ENCODE results near the gene ZNF737.
"Not testable (repeated sequence)": the region's sequence is repeated elsewhere in the genome, so short reads cannot be mapped to it uniquely, and the experiment has no call there.

Gene ZNF737

DNA sequence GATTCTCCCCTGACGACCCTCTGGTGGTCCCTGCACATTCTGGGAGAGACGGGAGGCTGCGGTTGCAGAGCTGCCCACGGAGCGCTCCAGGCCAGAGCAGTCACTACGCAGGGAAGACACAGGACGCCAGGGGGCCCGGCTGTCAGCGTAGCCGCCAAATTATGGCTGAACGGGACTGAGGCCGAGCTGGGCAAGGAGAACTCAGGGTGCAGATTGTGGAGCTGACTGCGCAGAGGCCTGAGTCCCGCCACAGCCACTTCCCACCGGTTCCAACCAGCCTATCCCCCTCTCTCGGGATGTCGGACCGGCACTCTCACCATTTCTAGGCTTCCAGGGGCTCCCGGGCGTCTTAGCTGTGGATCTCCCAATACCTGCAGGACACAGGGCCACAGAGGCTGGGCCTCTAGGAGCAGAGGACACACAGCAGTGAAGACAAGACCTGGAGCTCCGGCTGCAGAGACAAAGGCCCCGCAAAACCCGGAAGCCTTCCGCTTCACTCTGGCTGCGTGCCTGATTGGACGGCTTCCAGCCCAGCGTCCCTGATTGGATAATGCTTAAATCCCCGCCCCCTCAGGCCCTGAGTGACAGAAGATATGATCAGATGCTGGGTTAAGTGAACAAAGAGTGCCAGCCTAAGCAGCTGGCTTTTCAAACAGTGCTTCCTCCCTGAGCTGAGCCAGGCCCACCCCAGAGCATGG, at the start of gene ZNF737:
Gene ZNF737, minus strand, starts transcription at position 461 of the 698 bp plus-strand sequence. Its CDS starts 141 bp downstream, at position 320.
- FAIRE-seq (peak; percentile 44), DNase-seq (ENCODE audit: insufficient read length, low spot score) (peak; percentile 74)

- FAIRE-seq = peak; percentile 68
- not testable (repeated sequence) for DNase-seq (ENCODE audit: insufficient read length, low spot score)
Observed at GRCh38 chr19:20614971-20615370, 49.4 kb upstream of the ZNF737 start.

DNA sequence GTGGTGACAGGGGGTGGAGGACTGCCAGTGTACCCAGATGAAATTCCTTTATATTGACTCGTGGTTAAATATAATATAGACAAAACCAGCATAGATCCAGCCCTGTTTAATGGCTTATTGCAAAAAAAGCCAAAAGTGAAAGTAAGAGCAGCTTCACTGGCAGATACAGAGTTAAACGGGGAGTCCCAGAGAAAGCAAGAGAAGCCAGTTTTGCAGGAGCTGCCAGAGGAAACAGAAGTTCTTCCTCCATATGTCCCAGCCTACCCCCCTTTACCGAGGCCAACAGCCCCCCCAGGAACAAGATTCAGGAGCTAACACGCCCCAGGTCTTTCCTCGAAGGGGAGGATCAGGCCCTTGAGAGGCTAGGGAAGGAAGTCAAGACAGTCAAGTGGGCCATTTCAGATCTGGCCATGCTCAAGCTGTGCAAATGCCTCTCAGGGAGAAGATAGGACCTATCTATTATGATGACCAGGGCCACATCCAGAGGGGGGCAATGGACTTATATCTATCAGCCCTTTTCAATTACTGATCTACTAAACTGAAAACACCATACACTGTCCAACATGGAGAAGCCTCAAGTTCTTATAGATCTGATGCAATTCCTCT, 47.2 kb upstream of the ZNF737 start:
- DNase-seq (ENCODE audit: insufficient read length, low spot score) = no peak
- no peak for FAIRE-seq

- DNase-seq (ENCODE audit: insufficient read length, low spot score) (no peak), FAIRE-seq (no peak)
Observed at GRCh38 chr19:20611866-20612265, 46.3 kb upstream of the ZNF737 start.

- FAIRE-seq (no peak), DNase-seq (ENCODE audit: insufficient read length, low spot score) (no peak)
Observed at GRCh38 chr19:20607943-20608342, 42.4 kb upstream of the ZNF737 start.

GRCh38 chr19:20558571-20558970, 7.0 kb downstream of the ZNF737 start:
- no peak for DNase-seq (ENCODE audit: insufficient read length, low spot score)
- no peak for FAIRE-seq

DNA sequence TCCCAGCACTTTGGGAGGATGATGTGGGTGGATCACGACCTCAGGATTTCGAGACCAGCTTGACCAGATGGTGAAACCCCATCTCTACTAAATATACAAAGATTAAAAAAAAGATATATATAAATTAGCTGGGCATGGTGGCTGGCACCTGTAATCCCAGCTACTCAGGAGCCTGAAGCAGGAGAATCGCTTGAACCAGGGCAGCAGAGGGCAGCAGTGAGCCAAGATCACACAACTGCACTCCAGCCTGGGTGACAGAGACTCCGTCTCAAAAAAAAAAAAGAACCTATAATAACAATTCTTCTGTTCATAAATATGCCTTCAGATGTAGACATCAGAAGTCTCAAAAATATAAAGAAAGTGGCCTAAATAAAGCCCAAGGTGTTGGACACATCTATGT, 7.6 kb downstream of the ZNF737 start:
- DNase-seq (ENCODE audit: insufficient read length, low spot score) (no peak), FAIRE-seq (no peak)

DNA sequence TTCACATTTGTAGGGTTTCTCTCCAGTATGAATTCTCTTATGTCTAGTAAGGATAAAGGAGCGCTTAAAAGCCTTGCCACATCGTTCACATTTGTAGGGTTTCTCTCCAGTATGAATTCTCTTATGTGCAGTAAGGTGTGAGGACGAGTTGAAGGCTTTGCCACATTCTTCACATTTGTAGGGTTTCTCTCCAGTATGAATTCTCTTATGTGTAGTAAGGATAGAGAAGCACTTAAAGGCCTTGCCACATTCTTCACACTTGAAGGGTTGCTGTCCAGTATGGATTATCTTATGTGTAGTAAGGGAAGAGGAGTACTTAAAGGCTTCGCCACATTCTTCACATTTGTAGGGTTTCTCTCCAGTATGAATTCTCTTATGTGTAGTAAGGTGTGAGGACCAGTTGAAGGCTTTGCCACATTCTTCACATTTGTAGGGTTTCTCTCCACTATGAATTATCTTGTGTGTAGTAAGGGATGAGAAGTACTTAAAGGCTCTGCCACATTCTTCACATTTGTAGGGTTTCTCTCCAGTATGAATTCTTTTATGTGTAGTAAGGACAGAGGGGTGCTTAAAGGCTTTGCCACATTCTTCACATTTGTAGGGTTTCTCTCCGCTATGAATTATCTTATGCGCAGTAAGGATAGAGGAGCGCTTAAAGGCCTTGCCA, 20.8 kb downstream of the ZNF737 start:
- DNase-seq (ENCODE audit: insufficient read length, low spot score); FAIRE-seq: not testable (repeated sequence)

DNA sequence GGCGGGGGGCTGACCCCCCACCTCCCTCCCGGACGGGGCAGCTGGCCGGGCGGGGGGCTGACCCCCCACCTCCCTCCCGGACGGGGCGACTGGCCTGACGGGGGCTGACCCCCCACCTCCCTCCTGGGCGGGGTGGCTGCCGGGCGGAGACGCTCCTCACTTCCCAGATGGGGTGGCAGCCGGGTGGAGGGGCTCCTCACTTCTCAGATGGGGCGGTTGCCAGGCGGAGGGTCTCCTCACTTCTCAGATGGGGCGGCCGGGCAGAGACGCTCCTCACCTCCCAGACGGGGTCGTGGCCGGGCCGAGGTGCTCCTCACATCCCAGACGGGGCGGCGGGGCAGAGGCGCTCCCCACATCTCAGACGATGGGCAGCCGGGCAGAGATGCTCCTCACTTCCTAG, 35.3 kb downstream of the ZNF737 start:
- DNase-seq (ENCODE audit: insufficient read length, low spot score); FAIRE-seq: not testable (repeated sequence)

DNA sequence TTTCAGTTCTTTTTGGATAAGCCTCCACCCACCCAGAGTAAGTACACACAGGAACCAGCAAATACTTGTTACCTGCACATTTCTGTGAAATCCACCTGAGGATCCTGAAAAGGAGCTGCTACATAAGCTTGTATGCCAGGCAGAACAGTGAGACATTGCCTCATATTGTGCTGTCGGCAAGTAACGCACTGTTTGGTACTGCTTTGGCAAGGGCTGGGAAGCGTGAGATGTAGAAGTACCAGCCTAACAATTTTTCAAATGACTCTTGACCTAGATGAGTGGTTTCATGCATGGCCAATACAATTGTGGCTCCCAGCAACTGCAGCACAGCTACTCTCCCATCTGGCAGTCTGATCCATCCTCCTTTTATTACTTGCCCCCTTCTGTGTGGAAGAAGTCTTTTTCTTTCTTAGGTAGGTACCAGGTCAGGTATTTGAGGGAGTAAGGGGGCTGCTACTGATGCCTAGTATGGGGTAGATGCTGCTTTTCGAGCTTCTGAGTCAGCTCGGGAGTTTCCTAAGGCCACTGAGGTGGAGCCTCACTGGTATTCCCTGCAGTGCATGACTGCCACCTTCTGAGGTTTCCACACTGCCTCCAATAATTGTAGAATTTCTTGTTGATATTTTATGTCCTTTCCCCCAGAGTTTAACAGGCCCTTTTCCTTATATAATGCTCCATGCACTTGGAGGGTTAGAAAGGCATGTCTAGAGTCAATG, 52.2 kb downstream of the ZNF737 start:
- DNase-seq (ENCODE audit: insufficient read length, low spot score) (no peak), FAIRE-seq (no peak)

- DNase-seq (ENCODE audit: insufficient read length, low spot score) (no peak), FAIRE-seq (no peak)
Observed at GRCh38 chr19:20503476-20503875, 62.1 kb downstream of the ZNF737 start.
